ENCODE results near the gene LDLR. TPM values are rescaled to one million over a fixed set of nuclear protein-coding genes. Genes with fewer than 3 reads are reported as not detected.

The LDLR gene
- polyA plus RNA-seq, 2 of the 4 experiments (the other 2 are of a cell fraction), result 29.2 to 55.8 TPM

DNA sequence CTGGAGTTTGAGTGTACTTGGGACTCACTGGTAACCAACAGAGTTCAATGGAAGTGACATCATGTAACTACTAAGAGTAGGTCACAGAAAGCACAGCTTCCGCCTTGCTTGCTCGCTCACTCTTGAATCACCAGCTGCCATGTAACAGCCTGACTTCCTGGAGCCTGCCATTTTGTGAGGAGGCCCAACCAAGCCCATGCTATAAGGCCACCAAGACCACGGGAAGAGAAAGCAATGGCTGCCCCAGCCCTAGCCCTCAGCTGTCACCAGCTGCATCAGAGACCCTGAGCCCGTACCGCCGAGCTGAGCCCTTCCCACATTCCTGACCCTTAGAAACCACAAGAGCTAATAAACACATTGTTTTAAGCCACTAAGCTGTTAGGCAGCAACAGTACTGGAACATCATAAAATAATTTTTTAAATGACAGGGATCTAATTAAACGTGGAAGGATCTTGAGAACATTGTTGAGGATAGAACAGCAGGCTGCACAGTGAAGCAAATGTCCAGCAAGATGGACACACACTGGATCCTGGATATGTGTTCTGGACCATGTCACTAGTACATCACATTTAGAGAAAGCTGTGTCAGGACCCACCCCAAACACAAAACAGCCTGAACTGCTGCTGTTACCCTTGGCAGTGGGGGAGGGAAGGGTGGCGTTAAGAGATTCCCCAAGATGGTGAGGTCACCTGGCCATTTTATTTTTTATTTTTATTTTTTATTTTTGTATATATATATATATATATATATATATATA is 21.7 kb upstream of the LDLR start:
- ChIA-PET POLR2A (no interaction called here), CTCF (no interaction called here)
- TF ChIP-seq CEBPB (IDR thresholded peaks at IDR 0.05) (no peak), RNF2 (IDR thresholded peaks at IDR 0.05; ENCODE audit: borderline replicate concordance, low read depth) (no peak), HOXA7 (CRISPR knock-in tag; IDR thresholded peaks at IDR 0.05) (no peak), HEYL (CRISPR knock-in tag; IDR thresholded peaks at IDR 0.05) (no peak), SREBF2 (IDR thresholded peaks at IDR 0.05) (no peak), FOSL2 (IDR thresholded peaks at IDR 0.05) (no peak), FOSL2 (CRISPR knock-in tag; IDR thresholded peaks at IDR 0.05) (no peak), ZFP36 (IDR thresholded peaks at IDR 0.05; ENCODE audit: borderline replicate concordance, partially characterized antibody) (no peak), MAZ (IDR thresholded peaks at IDR 0.05; ENCODE audit: borderline replicate concordance, low read depth, low read length) (no peak), CHD4 (IDR thresholded peaks at IDR 0.05; ENCODE audit: borderline replicate concordance) (no peak), RARB (CRISPR knock-in tag; IDR thresholded peaks at IDR 0.05) (no peak), ZC3H11A (IDR thresholded peaks at IDR 0.05) (no peak), JUN (IDR thresholded peaks at IDR 0.05) (no peak), NPAS2 (CRISPR knock-in tag; IDR thresholded peaks at IDR 0.05; ENCODE audit: borderline replicate concordance) (no peak), JUNB (IDR thresholded peaks at IDR 0.05) (no peak), CBX8 (IDR thresholded peaks at IDR 0.05) (no peak), CBX2 (IDR thresholded peaks at IDR 0.05; ENCODE audit: borderline replicate concordance, low read depth) (no peak)
- TF ChIP-seq, protein P1, sequence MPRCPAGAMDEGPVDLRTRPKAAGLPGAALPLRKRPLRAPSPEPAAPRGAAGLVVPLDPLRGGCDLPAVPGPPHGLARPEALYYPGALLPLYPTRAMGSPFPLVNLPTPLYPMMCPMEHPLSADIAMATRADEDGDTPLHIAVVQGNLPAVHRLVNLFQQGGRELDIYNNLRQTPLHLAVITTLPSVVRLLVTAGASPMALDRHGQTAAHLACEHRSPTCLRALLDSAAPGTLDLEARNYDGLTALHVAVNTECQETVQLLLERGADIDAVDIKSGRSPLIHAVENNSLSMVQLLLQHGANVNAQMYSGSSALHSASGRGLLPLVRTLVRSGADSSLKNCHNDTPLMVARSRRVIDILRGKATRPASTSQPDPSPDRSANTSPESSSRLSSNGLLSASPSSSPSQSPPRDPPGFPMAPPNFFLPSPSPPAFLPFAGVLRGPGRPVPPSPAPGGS (IDR thresholded peaks at IDR 0.05), result no peak
- TF ChIP-seq, protein P2, sequence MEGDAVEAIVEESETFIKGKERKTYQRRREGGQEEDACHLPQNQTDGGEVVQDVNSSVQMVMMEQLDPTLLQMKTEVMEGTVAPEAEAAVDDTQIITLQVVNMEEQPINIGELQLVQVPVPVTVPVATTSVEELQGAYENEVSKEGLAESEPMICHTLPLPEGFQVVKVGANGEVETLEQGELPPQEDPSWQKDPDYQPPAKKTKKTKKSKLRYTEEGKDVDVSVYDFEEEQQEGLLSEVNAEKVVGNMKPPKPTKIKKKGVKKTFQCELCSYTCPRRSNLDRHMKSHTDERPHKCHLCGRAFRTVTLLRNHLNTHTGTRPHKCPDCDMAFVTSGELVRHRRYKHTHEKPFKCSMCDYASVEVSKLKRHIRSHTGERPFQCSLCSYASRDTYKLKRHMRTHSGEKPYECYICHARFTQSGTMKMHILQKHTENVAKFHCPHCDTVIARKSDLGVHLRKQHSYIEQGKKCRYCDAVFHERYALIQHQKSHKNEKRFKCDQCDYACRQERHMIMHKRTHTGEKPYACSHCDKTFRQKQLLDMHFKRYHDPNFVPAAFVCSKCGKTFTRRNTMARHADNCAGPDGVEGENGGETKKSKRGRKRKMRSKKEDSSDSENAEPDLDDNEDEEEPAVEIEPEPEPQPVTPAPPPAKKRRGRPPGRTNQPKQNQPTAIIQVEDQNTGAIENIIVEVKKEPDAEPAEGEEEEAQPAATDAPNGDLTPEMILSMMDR (IDR thresholded peaks at IDR 0.05), result no peak
- TF ChIP-seq, protein P3, sequence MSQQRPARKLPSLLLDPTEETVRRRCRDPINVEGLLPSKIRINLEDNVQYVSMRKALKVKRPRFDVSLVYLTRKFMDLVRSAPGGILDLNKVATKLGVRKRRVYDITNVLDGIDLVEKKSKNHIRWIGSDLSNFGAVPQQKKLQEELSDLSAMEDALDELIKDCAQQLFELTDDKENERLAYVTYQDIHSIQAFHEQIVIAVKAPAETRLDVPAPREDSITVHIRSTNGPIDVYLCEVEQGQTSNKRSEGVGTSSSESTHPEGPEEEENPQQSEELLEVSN (IDR thresholded peaks at IDR 0.05; ENCODE audit: borderline replicate concordance, low read depth), result no peak
- Histone ChIP-seq H3K4me2 (no peak overlapping the region), H3K27ac (no peak overlapping the region), H3K4me3 (no peak overlapping the region), H3K4me1 (peaks cover 7% of the 10 kb centered on the region; the same call in 1 of the 3 replicates), H3K9me3 (no peaks in the 10 kb centered on the region)
- FAIRE-seq, result no peak
- no peak for ATAC-seq
- WGBS (ENCODE audit: missing lambda C conversion rate), result 94% methylated on average over 8 of the region's 8 CpGs
- no peak for DNase-seq (ENCODE audit: low read depth in 1 of 2, low spot score in 1 of 2)

DNA sequence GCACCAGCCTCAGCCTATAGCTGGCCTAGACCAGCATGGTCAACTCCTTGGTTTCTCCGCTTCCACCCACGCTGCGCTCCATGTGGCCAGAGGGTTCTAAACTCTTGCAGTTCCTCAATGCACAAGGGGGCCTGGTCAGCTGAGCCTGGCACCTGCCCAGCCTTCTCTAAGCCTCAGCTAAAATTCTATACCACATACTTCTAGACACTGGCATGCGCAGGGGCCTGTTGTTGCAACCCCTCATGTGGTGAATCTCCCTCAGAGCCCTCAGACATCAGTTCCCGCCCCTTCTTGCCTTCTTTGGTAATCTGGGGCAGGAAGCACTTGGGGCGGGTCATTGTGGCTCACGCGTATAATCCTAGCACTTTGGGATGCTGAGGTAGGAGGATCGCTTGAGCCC is 19.7 kb upstream of the LDLR start:
- Histone ChIP-seq H3K9me3 (no peaks in the 10 kb centered on the region), H3K4me2 (no peak overlapping the region), H3K27ac (no peak overlapping the region), H3K4me1 (peaks cover 4% of the 10 kb centered on the region; the same call in 1 of the 3 replicates), H3K4me3 (no peak overlapping the region)
- FAIRE-seq, result no peak
- TF ChIP-seq CHD2 (IDR thresholded peaks at IDR 0.05; ENCODE audit: low read length, partially characterized antibody), result no peak
- no peak for TF ChIP-seq ZFP36 (IDR thresholded peaks at IDR 0.05; ENCODE audit: borderline replicate concordance, partially characterized antibody)
- TF ChIP-seq MYC (IDR thresholded peaks at IDR 0.05; ENCODE audit: borderline replicate concordance, low read length), result no peak
- TF ChIP-seq GATA3 (IDR thresholded peaks at IDR 0.05; ENCODE audit: borderline replicate concordance), result no peak
- TF ChIP-seq JUNB (IDR thresholded peaks at IDR 0.05), result no peak
- TF ChIP-seq ESRRA (IDR thresholded peaks at IDR 0.05; ENCODE audit: borderline replicate concordance, low read length), result no peak
- no peak for TF ChIP-seq RARB (CRISPR knock-in tag; IDR thresholded peaks at IDR 0.05)
- TF ChIP-seq HOXB13 (CRISPR knock-in tag; IDR thresholded peaks at IDR 0.05; ENCODE audit: low read depth), result no peak
- TF ChIP-seq HOXA7 (CRISPR knock-in tag; IDR thresholded peaks at IDR 0.05), result no peak
- ATAC-seq, result no peak; a peak in 1 of 6 replicates
- WGBS (ENCODE audit: missing lambda C conversion rate), result 99% methylated on average over 9 of the region's 9 CpGs
- ChIA-PET POLR2A (no interaction called here), CTCF (interaction anchor here (0.6 to 2.4 kb wide), 5 partner anchors 10 to 131 kb away, joined by 3 to 6 read pairs (median 4); no protein-coding TSS in a partner anchor)
- DNase-seq (ENCODE audit: low read depth in 1 of 2, low spot score in 1 of 2), result no peak
